GF-D8 (cell line): ENCODE results near the gene CMTR1.
"Not testable (repeated sequence)": the region's sequence is repeated elsewhere in the genome, so short reads cannot be mapped to it uniquely, and the experiment has no call there.

ENCODE experiments used
- DNase-seq: peaks from one replicate; lab custom pipeline; 2025; lab: John Stamatoyannopoulos, UW

The CMTR1 gene

DNA sequence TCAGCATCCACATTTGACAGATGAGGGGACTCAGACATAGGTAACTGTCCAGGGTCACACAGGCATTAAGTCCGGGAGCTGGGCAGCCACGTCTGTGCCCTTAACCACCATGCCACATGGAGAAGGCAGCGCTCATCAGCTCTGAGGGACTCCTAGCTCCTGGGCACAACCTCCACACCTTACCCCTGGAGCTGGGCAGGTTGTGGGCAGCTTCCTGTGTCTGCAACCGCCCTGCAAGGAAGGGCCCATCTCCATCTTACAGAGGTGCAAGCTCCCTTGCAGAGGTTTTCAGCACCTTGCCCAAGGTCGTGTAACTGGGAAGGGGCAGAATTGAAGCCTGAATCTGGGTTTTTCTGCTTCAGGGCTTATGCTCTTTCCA is 58.8 kb downstream of the CMTR1 start:
- DNase-seq: no peak

DNA sequence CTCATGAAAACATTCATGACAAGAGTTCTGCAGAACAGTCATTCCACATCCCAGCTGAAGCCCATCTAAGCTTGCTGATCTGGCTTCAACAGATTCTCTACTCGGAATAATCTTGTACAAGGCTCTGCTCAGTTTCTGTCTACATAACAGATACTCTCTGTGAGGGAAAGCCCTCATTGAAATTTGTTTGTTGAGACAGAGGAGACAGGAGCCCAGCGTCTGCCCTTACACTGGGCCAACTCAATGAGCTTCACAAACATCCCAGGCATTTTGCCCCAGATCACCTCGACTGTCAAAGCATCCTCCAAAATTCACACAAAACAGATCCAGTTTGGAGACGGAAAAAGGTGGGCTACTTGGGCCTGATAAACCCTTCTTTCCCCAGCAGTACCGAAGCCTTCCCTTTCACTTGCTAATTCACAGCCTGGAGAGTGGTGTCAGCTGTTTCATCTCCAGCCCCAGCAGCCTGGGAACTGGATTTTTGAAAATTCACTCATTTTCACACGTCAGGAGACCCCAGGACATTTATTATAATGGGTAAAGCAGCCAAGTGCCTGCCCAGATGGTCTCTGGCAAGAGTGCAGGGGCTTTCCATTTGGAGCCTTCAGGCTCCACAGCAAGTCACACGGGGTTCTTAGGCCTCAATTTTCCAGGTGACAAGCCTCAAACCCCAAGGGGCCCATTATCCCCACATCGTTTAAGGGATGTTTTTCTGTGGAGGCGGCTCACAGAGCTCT is 59.4 kb downstream of the CMTR1 start:
- no peak for DNase-seq

DNA sequence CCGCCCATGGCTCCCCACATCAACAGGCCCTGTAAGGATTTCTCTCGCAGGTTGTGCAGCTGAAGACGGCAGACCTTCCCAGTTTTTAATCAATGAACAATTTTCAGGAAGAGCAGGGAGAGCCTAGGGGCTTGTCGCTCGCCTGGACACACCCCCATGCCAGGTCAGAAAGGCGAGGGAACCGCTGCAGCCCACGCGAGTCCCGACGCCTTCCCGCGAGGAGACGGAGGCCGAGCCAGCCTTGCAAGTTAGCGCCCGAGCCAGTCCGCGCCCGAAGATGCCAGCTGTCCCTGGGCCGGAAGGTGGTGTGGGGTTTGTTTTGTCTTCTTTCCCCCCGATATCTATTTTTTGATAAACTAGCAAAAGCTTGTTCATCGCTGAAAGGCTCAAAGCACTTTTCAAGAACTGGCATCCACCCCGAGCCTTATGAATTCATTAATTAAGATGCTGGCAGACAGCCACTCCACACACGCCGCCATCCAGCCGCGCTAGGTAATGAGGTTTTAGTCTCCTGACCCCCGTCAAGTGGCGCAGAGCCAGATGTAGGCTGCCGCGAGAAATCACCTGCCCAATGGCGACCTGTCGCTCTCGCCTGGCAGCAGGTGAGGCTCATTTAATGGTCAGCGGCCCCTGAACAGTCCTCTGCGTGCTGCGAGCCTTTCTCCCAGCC is 60.1 kb downstream of the CMTR1 start:
- no peak for DNase-seq

DNA sequence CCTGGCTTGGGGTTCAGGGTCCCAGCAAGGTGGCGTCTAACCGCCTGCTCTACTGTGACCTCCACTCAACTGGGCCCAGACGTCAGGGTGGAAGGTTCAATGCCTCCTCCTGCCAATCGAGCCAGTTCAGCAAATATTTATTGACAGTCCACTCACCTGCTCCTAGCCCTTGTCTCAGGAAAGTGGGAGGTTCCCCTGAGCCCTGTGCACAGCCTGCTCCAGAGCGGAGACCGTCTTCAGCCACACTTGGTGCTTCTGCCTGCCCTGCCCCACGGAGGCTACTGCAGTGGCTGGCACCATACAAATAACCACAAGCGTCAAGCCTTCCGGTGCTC is 60.6 kb downstream of the CMTR1 start:
- DNase-seq: no peak

DNA sequence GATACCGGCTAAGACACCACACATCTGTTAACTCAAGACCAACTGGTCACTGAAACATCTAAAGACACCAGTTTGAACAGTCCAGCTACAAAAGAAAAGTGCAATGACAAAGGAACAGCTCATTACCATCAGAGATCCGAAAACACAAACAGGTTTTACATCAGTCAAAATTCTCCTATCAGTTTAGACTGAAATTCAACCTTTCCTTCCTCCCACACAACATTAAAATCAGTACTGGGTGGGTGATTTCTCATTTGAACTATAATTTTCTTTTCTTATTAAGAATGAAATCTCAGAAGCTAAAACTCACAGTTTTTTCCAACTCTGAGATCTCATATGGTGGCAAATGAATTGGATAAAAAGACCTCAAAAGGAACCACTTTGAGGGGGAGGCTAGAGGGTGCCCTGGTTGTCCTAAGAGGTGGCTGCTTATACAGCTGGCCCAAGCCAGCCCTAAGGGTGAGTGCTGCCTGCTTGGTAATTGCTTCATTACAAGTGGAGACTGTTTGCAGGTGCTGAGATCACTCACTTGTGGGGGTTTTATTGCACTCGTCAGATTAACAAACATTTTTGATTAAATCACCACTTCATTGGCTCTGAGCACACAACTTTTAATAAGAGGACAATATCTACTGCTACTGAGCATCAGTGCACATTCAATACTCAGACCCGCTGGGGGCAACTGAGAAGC is 62.4 kb downstream of the CMTR1 start:
- DNase-seq: no peak

DNA sequence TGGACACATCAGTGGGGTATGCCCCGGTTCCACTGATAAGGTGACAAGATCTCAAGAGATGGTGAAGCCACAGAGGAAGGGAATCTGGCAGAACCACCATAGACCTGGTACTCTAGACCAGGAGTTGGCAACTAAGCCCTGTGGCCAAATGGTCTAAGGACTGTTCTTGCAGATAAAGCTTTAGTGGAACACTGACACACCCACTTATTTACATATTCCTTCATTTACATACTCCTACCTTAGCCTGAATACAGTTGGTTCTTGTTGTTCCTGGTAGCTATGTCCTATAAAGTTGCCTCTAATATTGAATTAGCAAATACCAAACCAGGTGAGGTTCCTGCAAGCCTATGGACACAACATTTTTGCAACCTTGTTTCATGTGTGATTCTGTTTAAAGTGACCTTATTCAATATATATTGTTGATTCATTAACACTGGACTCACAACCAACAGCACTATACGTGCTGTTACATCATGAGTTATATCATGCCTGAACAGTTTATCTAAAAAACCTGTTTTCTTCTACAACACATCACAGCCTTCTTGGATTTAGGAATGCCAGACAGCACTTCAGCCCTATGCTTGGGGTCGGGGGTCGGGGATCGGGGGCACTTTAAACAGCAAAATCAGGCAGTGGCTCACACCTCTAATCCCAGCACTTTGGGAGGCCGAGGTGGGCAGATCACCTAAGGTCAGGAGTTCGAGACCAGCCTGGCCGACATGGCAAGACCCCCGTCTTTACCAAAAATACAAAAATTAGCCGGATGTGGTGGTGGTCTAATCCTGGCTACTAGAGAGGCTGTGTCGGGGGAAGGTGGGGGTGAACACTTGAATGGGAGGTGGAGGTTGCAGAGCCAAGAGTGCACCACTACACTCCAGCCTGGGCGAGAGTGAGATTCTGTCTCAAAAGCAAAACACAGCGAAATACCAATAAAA is 64.2 kb downstream of the CMTR1 start:
- DNase-seq: no peak

DNA sequence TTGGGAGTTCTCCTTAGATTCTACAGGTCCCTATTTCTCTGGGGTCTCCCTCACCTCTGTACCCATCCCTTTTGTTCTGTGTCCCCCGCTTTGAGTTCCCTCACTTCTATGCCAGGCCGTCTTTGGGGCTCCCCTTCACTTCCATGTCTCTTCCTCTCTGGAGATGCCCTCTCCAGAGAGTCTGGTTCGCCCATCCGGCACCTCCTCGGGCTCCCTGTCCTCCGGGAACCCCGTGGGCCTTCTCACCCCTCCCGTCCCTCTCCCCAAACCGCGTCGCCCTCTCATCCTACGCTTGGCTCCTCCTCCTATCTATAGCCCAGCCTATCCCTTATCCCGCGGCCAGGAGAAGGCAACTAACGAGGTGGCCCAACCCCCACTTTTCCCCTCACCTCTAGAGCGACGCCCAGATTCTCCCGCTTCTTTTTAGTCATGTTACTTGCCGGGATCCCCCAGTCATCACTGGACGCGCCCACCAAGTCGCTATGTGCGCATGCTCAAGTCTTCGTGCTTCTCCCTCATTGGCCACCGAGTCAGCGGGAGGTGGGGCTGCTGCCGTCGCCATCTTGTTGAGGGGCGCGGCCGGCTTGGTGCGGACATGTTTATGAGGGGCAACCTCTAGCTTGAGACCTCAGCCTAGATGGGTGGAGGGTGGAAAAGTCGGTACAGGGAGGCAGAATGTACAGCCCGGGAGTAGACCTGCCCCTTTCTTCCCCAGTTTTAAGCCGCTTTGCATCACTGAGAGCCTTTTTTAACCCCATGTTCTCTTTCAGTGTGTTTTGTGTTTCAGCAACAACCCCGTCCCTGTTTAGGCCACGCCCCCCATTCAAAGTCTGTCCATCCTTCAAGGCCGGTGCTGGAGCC is 66.6 kb downstream of the CMTR1 start, which contains the start of gene CCDC167:
CCDC167 (minus strand) TSS at position 461 of the 861 bp plus-strand sequence; CDS start at position 431, 30 bp downstream.
- peak; percentile 81 for DNase-seq

DNA sequence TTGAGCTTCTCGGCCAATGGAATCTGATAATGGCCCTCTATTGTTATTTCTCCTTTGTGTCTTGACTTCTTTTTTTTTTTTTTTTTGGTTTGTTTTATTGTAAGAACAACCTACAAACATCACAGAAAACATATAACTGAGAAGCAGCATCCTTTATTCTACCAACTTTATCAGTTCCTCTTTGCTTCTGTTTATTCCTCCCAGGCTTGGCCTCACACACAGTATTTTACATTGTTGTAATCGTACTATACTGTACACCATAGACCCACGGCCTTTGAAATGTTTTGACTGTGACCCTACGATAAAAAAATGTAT is 67.2 kb downstream of the CMTR1 start:
- no peak for DNase-seq

DNA sequence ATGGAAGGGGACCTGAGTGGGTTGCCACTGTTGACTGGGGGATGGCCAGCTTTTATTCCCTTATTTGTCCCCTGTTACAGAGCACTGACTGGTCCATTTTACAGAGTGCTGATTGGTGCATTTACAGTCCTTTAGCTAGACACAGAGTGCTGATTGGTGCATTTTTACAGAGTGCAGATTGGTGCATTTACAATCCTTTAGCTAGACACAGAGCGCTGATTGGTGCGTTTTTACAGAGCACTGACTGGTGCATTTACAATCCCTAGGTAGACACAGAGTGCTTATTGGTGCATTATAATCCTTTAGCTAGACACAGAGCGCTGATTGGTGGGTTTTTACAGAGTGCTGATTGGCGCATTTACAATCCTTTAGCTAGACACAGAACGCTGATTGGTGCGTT is 67.9 kb downstream of the CMTR1 start:
- not testable (repeated sequence) for DNase-seq

DNA sequence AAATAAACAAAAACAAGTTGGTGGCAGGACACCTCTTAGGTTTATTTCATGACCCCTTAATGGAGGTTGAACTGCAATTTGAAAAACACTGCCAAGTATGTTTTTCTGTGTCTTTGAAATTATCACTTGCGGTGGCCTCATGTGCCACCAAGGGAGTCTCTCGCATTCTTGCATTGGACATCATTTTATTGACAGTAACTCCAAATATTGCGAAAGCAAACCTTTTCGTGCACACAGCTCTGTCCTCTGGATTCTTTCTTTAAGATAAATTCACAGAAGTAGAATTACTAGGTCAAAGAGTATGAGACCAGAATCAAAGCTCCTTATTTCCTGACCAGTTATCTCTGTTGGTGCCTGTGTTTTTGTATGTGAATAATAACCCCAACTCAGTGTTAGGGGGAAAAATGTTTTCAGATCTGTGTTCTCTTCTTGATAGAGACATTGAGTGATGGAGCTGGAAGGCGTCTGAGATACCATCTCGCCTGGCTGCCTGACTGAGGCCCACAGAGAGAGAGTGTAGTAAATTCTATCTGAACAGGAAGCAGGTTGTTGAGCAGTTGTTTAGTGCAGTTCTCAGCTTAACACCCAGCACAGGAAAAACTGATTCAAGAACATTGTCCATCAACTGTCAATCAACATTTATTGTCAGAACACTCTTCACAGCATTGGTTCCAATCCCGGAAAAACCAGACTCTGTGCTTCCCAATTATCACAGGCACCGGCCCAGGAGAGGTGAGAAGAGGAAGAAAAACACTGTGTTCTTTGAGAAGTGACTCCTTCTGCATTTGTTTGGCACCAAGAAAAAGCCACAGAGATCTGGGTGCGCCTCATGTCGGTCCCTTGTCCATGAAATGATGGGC is 68.8 kb downstream of the CMTR1 start:
- DNase-seq: no peak

DNA sequence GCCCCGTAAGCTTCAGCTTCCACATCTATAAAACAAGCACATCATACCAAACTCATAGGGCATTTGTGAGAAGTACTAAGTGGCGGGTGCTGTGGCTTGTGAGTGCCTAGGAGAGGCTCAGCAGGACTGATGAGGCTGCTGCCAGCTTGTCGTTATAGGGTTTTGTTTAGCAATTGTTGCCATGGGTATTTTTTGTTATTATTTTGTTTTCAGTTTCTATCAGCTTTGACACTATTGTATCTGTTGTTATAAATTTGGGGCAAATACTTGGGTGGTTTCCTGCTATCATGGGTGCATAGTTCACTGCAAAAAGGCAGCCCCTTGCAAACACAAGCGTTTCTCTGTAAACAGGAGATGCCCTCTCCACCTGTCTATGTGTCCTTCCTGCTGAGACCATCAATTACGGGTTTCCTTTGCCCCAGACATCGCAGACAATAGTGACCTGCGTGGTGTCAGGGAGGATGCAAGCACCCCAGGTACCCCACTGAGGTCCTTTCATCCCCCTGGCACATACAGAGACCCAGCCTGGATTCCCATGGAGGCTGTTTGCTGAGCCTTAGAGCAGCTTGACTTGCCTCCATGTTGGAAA is 69.8 kb downstream of the CMTR1 start:
- no peak for DNase-seq

DNA sequence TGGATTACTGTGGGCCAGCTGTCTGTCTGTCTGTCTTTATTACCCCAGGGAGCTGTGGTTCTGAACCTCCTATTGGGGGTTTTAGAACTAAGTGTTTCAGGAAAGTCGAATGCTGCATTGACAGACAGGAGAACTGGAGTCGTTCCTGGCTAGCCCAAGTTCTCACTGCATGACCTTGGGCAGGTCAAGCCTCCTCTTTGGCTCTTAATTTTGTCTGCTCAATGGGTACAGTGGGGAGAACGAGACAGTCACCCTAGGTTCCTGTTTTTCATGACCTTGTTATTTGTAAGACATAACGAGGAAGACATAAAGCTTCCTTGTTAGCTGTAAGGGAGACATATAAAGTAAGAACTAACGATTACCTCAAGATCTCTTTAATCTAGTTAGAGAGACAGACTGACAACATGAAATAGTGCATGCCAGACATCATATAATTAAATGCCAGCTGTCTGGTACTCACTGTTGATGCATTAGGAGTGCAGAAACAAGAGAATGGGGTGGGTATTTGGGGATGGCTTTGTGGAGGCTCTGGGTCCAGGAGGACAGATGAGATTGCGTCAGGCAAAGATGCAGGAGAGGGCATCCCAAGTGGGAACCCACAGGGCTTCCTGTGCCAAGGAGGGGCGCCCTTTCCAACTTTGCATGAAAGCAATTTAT is 70.4 kb downstream of the CMTR1 start:
- DNase-seq: no peak

DNA sequence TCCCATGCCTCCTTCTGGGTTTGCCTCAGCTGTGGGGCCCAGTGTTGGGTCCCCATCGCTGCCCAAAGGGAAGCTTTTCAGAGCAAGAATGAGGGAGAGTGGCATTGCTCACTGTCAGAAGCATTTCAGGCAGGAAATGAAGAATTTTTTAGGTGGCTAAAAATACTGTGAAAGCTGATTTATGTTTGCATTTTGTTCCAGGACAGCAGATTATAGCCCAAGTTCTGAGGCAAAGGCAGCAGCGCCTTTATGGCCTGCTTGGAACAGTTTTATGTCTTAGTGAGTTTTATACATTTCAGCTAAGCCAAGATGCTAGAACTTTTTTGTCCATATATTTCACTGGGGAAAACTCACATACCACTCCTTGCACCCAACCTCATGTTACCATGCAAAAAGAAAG is 71.0 kb downstream of the CMTR1 start:
- no peak for DNase-seq

DNA sequence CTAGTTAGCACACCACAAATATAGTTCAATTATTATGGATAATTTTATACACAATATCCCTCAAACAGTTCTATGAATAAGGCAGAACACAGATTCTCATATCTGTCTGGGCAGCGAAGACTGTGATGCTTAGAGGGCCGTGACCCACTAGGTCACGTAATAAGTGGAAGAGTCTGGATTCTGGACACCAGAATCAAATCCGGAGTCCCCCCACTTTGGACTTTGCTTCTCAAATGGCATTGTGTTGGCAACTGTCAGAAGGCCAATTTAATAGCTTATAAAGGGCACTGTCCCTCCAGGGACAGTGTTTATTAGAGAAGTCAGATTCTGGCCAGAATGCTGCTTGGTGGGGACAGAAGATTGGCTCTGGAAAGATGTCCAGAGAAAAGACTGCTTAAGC is 73.5 kb downstream of the CMTR1 start:
- no peak for DNase-seq

DNA sequence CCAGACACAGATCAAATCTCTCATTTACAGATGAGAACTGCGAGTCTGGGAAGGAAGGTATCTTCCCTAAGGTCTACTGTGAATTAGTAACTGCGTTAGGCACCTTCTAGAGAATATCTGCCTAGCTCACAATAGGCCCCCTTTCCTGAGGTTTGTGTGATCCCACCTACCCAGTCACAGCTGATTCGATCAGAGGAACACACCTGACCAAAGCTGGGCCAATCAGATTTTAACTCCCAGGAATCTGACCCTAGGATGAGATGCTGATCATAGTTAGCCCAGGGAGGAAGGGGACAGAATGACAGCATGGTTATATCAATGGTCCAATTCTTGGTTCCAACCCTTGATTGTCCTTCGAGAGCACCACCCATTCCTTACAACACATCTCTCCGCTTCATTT is 74.1 kb downstream of the CMTR1 start:
- DNase-seq: no peak

DNA sequence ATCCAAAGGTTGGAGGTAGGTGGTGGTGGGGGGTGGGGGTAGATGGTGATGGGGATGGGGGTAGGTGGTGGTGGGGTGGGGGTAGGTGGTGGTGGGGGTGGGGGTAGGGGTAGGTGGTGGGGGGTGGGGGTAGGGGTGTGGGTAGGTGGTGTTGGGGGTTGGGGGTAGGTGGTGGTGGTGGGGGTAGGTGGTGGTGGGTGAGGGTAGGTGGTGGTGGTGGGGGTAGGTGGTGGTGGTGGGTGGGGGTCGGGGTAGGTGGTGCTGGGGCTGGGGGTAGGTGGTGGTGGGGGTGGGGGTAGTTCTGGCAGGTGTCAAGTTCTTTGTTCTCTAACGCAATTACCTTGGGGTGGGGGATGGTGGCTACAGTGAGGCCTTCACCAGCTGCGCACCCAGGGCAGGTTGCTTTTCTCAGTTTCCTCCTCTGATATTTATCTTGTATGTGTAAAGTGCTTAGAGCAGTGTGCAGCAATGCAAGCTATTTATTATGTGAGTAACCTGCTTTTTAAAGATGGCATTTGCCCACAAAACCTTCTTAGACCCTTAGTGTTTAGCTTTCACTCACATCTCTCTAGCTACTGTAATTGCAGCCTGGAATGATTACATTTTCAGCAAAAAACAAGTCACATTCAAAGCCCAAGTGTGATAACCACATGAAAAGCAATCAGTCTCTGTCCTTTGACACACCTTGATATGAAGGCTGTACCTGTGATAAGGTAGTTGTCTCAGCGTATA is 74.8 kb downstream of the CMTR1 start:
- no peak for DNase-seq

DNA sequence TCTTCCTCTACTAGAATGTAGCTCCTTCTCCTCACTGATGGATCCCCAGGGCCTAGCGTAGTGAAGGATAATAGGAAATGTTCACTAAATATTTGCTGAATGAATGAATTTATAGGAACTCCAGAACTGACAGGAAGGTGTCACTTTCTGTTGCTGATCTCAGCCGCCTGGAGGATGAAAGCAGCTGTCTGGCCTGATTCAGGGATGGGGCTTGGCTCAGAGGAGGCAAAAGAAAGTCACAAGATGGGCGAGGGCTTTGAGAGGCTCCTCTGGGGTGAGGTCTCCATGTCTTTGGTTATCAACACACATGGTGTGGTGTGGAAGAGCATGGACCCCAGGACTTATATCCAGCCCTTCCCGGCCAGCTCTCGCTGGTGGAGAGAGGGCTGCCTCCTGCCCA is 78.2 kb downstream of the CMTR1 start:
- DNase-seq: no peak

DNA sequence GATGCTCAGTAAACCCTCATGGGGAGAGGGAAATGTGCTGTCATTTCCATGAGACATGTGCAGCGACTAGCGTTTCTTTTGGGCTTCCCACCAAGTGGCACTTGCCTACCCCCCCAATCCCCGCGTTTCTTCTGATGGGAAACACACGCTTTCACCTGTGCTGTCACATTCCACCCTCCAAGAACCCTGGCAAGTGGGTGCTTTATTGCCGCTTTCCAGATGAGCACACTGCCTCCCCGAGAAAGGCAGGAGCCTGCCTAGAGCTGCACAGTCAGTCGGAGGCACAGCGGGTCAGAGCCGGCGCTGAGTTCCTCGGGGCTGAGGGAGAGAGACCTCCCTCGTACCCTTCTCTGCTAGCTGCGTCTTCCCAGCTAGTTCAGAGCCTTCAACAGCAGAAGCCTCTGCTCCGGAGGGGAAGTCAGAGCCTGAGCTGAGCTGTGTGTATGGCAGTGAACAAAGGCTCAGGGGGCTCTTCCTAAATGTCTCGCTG is 78.9 kb downstream of the CMTR1 start:
- DNase-seq: no peak
